IMR-90 (cell line): ENCODE results near the gene ZNF385D. TPM values are rescaled to one million over a fixed set of nuclear protein-coding genes. Genes with fewer than 3 reads are reported as not detected.

Experiments
- ATAC-seq: fragments of 200-7000 bp; cut with Tn5 transposase; 2 replicates; pipeline ENCODE4 v1.9.1; 2020; ENCODE audit warnings: low read depth, mild to moderate bottlenecking, moderate library complexity
- BruUV-seq: library from RNA; stranded (reverse); fragments of 400-500 nt; replicated peaks from 2 replicates; lab custom pipeline; 2021; lab: Mats Ljungman, UMichigan
- CTCF ChIA-PET: fragments of 300-600 bp; formaldehyde crosslinking; extraction: SDS; loops from one replicate; lab custom pipeline; 2021; ENCODE audit warnings: antibody characterized with exemption; lab: Yijun Ruan, JAX
- POLR2A ChIA-PET: fragments of 300-600 bp; sonication (Branson Sonifier 250); formaldehyde crosslinking; loops from one replicate; lab custom pipeline; 2022; ENCODE audit warnings: antibody characterized with exemption; ENCODE audit not compliant: unreplicated experiment; lab: Charles Lee
- DNase-seq: peaks from one replicate; pipeline ENCODE4 v3.0.0; 2013
- H2AFZ ChIP-seq: replicated peaks from 2 replicates; pipeline ENCODE3; 2013; ENCODE audit warnings: low read length, mild to moderate bottlenecking; ENCODE audit not compliant: poor library complexity
- H2AK5ac ChIP-seq: 2 replicates; pipeline ENCODE4 v1.6.1; 2013; ENCODE audit warnings: low read depth, low read length, inconsistent platforms
- H2AK9ac ChIP-seq: replicated peaks from 2 replicates; pipeline ENCODE3; 2013; ENCODE audit warnings: mild to moderate bottlenecking, low read depth, low read length, moderate library complexity; ENCODE audit not compliant: poor library complexity
- H2BK120ac ChIP-seq: 2 replicates; pipeline ENCODE4 v1.6.1; 2013; ENCODE audit warnings: low read depth, low read length, inconsistent platforms
- H2BK15ac ChIP-seq: 3 replicates; pipeline ENCODE4 v1.6.1; 2013; ENCODE audit warnings: low read depth, low read length, inconsistent platforms
- H2BK20ac ChIP-seq: 2 replicates; pipeline ENCODE4 v1.6.1; 2013; ENCODE audit warnings: low read depth, mild to moderate bottlenecking, inconsistent platforms, low read length, moderate library complexity
- H2BK5ac ChIP-seq: 2 replicates; pipeline ENCODE4 v1.6.1; 2013; ENCODE audit warnings: mild to moderate bottlenecking, low read depth, low read length, inconsistent platforms; ENCODE audit not compliant: poor library complexity, severe bottlenecking
- H3K14ac ChIP-seq: replicated peaks from 2 replicates; pipeline ENCODE4 v1.6.1; 2013; ENCODE audit warnings: low read depth, low read length, inconsistent platforms
- H3K18ac ChIP-seq: 2 replicates; pipeline ENCODE4 v1.6.1; 2013; ENCODE audit warnings: low read depth, low read length, control low read depth
- H3K23ac ChIP-seq: 2 replicates; pipeline ENCODE4 v1.6.1; 2013; ENCODE audit warnings: low read depth, low read length, inconsistent platforms
- H3K27ac ChIP-seq: 2 replicates; pipeline ENCODE4 v1.5.1; 2013; ENCODE audit warnings: mild to moderate bottlenecking, control low read depth, low read length; ENCODE audit not compliant: insufficient read depth
- H3K27me3 ChIP-seq: 2 replicates; pipeline ENCODE4 v1.6.1; 2013; ENCODE audit warnings: low read length; ENCODE audit not compliant: control insufficient read depth, insufficient read depth
- H3K36me3 ChIP-seq: 2 replicates; pipeline ENCODE4 v1.6.1; 2013; ENCODE audit warnings: low read length, mixed read lengths; ENCODE audit not compliant: control insufficient read depth, insufficient read depth
- H3K4ac ChIP-seq: 2 replicates; pipeline ENCODE4 v1.6.1; 2013; ENCODE audit warnings: low read depth, low read length, inconsistent platforms
- H3K4me1 ChIP-seq: 2 replicates; pipeline ENCODE4 v1.6.1; 2013; ENCODE audit warnings: low read length, mixed read lengths; ENCODE audit not compliant: control insufficient read depth, insufficient read depth
- H3K4me2 ChIP-seq: 2 replicates; pipeline ENCODE4 v1.6.1; 2013; ENCODE audit warnings: low read depth, mild to moderate bottlenecking, control low read depth, low read length, moderate library complexity
- H3K4me3 ChIP-seq: 2 replicates; pipeline ENCODE4 v1.5.1; 2013; ENCODE audit warnings: low read depth, mild to moderate bottlenecking, control low read depth, low read length, moderate library complexity; ENCODE audit not compliant: insufficient read depth
- H3K56ac ChIP-seq: 2 replicates; pipeline ENCODE4 v1.6.1; 2013; ENCODE audit warnings: low read length, inconsistent platforms; ENCODE audit not compliant: insufficient read depth; ENCODE audit errors: extremely low read depth
- H3K79me1 ChIP-seq, 2 experiments: 2 replicates each; pipeline ENCODE4 v1.6.1; 2013; ENCODE audit warnings: low read length in 2 of 2, inconsistent platforms in 1 of 2, low read depth in 1 of 2
- H3K9ac ChIP-seq: 2 replicates; pipeline ENCODE4 v1.6.1; 2013; ENCODE audit warnings: low read depth, low read length, control low read depth
- H3K9me1 ChIP-seq: 2 replicates; pipeline ENCODE4 v1.6.1; 2013; ENCODE audit warnings: low read length, inconsistent platforms; ENCODE audit not compliant: insufficient read depth
- H3K9me3 ChIP-seq: 2 replicates; pipeline ENCODE4 v1.6.1; 2013; ENCODE audit warnings: low read length; ENCODE audit not compliant: control insufficient read depth, insufficient read depth
- H4K20me1 ChIP-seq: 2 replicates; pipeline ENCODE4 v1.6.1; 2013; ENCODE audit warnings: low read length, inconsistent platforms; ENCODE audit not compliant: insufficient read depth
- H4K5ac ChIP-seq: 2 replicates; pipeline ENCODE4 v1.6.1; 2013; ENCODE audit warnings: mild to moderate bottlenecking, low read depth, low read length, control low read depth
- H4K8ac ChIP-seq, 2 experiments: 2 replicates each; pipeline ENCODE4 v1.6.1; 2013; ENCODE audit warnings: low read depth in 2 of 2, low read length in 2 of 2, control low read depth in 1 of 2, inconsistent platforms in 1 of 2
- H4K91ac ChIP-seq: 2 replicates; pipeline ENCODE4 v1.6.1; 2013; ENCODE audit warnings: low read depth, low read length, inconsistent platforms; ENCODE audit not compliant: insufficient read depth
- CHD1 ChIP-seq: IDR thresholded peaks from 2 replicates; pipeline ENCODE4 v1.6.1; 2012; ENCODE audit warnings: low read depth, low read length, improper control_type of control experiment
- WGBS, 2 experiments: methylation state at CpG; one replicate each; pipeline versions ENCODE4 v1.1.5 to v1.1.7; 2013; ENCODE audit warnings: missing lambda C conversion rate in 2 of 2; ENCODE audit not compliant: insufficient read length in 1 of 2; ENCODE audit errors: extremely low coverage in 2 of 2; 5-methylcytosine and 5-hydroxymethylcytosine counted together
- dilution Hi-C: fragments of 300-500 bp; cut with HindIII; formaldehyde crosslinking; loops from one replicate; pipeline ENCODE4 v1.14.3; 2018; ENCODE audit warnings: low sequenced_read_pairs; ENCODE audit not compliant: unreplicated experiment
- in situ Hi-C: fragments of 300-500 bp; cut with MboI; formaldehyde crosslinking; loops from 3 replicates; pipeline ENCODE4 v1.14.3; 2019; ENCODE audit warnings: low sequenced_read_pairs, inconsistent platforms, mixed read lengths
- intact Hi-C: fragments of 100-400 bp; cut with micrococcal nuclease; formaldehyde crosslinking; loops from 2 replicates; pipeline ENCODE4 v1.10.0; 2022
- polyA plus RNA-seq, 3 experiments: library from polyadenylated mRNA; depleted of rRNA; stranded (reverse); fragments of >200 nt; gene quantifications; 2 replicates each; pipeline ENCODE4 v1.2.3, GENCODE V29; 2012; ENCODE audit warnings: low replicate concordance in 1 of 3
- total RNA-seq: library from RNA; depleted of rRNA; stranded (reverse); fragments of >200 nt; gene quantifications from 2 replicates; pipeline ENCODE4 v1.2.3, GENCODE V29; 2012
- TF ChIP-seq, protein P1 (sequence below): fragments of 150-350 bp; IDR thresholded peaks from 2 replicates; pipeline ENCODE4 v1.6.1; 2017; ENCODE audit warnings: mild to moderate bottlenecking, antibody characterized with exemption, low read length, low read depth

ZNF385D gene
- total and polyA plus RNA-seq, 2 of the 4 experiments (the other 2 are of a cell fraction) = 0.18 to 2.4 TPM

- H3K9me1 ChIP-seq = no peaks in the 10 kb centered on the region
- no CpG with 5 or more reads among the region's 2 CpGs for WGBS, 2 experiments
- H3K36me3 ChIP-seq = no peaks in the 10 kb centered on the region
- no peak overlapping the region for H4K8ac ChIP-seq
- no peak overlapping the region for H2BK15ac ChIP-seq
- no peak overlapping the region for H2AK5ac ChIP-seq
- H2BK20ac ChIP-seq = no peak overlapping the region
- DNase-seq (no peak), ATAC-seq (no peak)
- ChIA-PET POLR2A (no interaction called here), CTCF (no interaction called here)
- H4K20me1 ChIP-seq = no peaks in the 10 kb centered on the region
- no peaks in the 10 kb centered on the region for H3K27me3 ChIP-seq
- no peak overlapping the region for H4K5ac ChIP-seq
- no peak overlapping the region for H3K27ac ChIP-seq
- H3K4ac ChIP-seq = no peak overlapping the region
- H3K79me1 ChIP-seq = no peaks in the 10 kb centered on the region
- H3K18ac ChIP-seq = no peak overlapping the region
- H3K4me3 ChIP-seq = no peak overlapping the region
- no peaks in the 10 kb centered on the region for H3K9me3 ChIP-seq
- in situ Hi-C loops (no loop called here), dilution Hi-C loops (no loop called here), intact Hi-C loops (no loop called here)
- H3K23ac ChIP-seq = no peak overlapping the region
- H2BK5ac ChIP-seq = no peak overlapping the region
- H3K14ac ChIP-seq = no peak overlapping the region
- no peaks in the 10 kb centered on the region for H3K4me1 ChIP-seq
- no peak overlapping the region for H4K91ac ChIP-seq
- H3K9ac ChIP-seq = no peak overlapping the region
- TF ChIP-seq, protein P1, sequence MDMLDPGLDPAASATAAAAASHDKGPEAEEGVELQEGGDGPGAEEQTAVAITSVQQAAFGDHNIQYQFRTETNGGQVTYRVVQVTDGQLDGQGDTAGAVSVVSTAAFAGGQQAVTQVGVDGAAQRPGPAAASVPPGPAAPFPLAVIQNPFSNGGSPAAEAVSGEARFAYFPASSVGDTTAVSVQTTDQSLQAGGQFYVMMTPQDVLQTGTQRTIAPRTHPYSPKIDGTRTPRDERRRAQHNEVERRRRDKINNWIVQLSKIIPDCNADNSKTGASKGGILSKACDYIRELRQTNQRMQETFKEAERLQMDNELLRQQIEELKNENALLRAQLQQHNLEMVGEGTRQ = no peak
- TF ChIP-seq CHD1 = no peak
- no TSS peak for BruUV-seq
- H2BK120ac ChIP-seq = no peak overlapping the region
- no peak overlapping the region for H3K56ac ChIP-seq
- no peak overlapping the region for H2AFZ ChIP-seq
- H2AK9ac ChIP-seq = no peak overlapping the region
- H3K4me2 ChIP-seq = no peak overlapping the region
Observed at GRCh38 chr3:21528291-21528995, 222.6 kb downstream of the ZNF385D start.
